GM19035 (cell line): ENCODE results near the gene SSTR3.

Experiments used
- ATAC-seq: cut with Tn5 transposase; IDR thresholded peaks from one replicate; pipeline ENCODE4 v1.9.1; 2021; ENCODE audit not compliant: unreplicated experiment

SSTR3 gene

DNA sequence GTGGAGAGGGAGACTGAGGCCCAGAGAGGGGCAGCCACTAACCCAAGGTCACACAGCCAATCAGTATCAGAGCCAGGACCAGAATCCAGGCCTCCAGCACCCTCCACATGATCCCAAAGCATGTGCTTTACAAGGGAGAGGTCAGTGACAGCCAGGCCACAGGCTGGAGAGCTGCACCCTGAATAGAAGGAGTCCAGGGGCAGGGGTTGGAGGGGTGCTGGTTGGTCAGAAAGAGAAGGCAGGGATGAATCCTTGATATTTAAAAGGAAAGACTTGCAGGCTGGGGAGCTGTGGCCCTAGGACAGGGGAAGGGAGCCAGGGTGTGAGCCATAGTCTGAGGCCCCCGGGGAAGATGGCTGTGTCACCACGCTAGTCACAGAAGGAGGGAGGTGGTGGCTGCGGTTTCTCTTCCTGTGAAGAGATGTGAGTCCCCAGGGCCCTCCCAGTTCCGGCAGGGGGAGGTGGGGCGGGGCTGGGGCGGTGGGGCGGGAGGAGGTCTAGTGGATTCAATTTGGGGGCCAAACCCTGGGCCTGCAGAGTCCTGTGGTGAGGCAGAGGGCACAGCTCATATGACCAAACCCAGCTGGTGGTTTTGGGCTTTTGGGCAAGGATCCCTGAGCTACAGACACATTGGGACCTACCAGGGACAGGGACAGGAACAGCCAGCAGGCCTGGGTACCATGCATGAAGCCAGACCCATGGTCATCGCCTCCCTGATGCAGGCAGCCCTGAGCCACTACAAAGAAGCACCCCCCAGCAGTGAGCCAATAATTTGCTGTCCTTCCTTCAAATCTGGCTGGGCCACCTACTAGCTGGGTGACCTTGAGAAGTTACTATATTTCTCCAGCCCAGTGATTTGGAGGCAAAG, 17.8 kb upstream of the SSTR3 start:
- ATAC-seq = peak; percentile 54

DNA sequence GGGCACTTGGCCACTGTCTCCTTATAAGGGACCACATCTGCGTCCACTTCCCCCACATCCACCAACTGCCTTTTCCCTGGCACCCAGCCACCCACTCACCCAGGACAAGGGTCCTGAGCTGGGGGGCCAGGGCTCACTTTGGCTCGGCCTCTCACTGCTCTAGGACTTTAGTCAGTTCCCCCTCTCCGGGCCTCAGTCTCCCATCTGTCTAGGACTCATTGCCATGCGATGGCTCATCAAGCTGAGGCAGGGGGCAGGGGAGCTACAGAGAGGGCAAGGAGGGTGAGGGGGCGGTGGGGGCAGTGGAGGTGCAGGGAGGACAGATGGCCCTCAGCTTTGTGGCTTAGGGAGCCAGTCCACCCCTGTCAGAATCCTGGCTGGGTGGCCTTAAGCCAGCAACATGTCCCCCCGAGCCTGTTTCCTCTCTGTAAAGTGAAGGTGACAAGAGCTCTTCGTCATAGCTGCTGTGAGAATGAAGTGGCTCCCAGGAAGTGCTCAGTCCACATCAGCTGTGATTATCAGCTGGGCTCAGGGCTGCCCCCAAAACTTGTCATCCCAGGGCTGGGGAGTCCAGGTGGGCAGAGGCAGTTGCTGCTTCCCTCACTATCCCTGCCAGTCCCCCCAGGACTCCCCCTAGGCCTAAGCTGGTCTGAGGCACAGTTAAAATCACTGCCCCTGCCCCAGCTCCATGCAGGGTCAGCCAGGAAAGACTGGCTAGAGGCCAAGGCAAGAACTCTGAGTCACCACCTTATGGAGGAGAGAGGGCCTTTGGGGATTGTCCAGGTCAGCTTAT, 16.9 kb upstream of the SSTR3 start:
- ATAC-seq = no peak

DNA sequence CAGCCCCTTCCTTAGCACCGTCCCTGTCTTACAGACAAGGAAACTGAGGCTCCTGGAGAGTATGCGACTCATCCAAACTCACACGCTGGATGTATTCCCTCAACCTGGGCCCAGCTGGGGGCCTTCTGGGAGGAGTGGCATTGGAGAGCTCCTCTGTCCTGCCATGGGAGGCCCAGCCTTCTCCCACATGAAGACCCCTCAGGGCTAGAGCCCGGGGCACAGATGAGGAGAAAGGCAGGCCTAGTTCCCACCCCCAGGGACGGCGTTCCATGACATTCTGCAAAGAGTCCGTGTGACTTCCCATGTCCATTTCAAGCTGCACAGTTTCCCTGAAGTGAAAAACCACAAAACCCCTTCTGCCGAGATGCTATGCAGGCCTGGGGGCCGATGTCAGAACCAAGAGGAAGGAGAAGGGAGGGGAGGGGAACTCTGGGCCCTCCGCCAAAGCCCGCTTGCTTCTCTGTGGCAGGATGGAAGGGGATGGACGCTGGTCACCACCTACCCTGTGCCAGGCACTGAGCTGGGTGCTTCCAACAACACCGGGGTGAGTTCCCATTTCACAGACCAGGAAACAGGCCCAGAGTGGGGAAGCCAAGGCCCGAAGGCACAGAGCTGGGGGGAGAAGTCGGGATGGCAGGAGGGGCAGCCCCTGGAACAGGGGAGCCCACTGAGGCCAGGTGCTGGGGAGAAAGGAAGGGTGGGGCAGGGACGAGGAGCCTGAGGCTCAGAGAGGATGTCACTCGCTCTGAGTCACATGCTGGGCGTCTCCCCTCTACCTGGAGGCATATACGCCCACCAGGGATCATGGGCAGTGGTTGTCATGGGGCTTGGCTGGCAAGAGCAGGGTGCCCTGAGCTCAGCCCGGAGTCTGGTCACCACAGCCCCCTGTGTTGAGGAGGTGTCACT, 16.1 kb upstream of the SSTR3 start:
- ATAC-seq = no peak

DNA sequence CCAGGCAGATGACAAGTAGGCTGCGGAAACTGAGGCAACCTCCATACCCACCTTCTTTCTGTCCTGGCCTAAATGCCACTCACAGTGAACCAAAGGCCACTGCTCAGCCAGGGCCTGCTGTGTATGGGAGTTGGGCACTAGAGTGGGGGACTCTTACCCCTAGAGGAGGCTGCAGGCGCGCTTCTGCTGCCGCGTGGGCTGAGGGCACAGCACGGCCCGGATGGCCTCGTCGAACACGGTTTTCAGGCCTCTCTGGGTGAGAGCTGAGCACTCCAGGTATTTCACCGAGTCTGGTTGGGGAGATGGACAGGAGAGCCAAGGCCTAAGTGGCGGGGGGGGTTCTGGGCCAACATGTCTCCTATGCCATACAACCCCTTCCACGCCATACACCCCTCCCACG, 14.2 kb upstream of the SSTR3 start:
- ATAC-seq = no peak

DNA sequence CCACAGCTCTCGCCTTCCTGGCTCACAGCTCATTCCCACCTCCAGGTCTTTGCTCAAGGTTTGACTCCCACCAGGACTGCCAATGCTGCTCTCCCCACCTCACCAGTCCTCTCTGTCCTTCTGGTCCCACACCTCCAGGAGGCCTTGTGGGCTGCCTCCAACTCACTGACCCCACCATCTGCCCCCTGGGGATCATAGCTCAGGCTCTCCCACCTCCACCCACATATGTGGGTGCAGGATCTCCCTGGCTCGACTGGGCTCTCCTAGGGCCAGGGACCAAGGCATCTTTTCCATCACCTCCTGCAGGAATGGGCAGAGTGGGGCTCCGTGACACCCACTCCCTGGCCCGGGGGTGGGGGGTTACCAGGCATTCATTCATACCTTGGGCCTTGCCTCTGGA, 13.8 kb upstream of the SSTR3 start:
- ATAC-seq = no peak

DNA sequence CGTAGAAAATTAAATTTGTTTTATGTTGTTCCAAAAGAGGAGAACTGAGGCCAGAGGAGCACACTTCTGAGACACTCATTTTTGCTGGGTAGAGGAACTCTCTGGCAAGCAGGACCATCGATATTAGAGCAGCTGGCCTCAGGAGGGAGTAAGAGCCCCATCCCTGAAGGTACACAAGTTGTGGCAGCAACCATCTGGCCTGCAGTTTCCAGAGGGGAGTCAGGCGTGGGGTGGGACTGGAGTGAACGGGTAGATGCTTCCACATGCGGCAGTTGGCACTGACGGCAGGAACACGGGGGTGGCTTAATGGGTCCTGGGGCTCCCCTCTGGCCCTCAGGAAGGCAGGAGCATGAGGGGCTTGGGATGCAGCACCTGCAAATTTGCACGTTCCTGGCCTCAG, 13.2 kb upstream of the SSTR3 start:
- no peak for ATAC-seq

DNA sequence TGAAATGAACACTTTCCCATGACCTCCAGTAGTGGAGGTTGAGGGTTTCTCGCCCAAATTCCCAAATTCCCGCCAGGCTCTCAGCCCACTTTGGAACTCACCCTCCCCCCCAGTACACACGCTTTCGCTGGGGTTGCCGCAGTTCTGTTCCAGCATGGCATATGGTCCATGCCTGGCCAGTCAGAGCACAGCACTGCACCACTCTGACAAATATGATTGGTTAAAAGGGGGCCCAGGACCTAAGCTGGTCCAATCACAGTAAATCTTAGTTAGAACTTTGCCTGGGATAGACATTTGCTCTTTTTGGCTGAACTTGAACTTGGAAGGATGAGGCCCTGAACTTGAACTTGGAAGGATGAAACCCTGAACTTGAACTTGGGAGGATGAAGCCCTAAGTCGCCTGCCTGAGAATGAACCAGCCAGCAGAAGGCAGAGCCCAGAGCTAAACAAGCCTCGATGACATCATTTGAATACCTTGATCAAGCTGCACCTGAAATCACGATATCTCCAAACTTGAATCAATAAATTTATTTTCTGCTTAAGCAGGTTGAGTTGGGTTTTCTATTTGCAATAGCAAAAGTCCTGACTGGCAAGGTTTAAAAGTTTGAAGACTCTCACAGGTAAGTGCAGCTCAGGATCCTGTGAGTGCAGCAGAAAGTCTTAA, 12.6 kb upstream of the SSTR3 start:
- no peak for ATAC-seq

DNA sequence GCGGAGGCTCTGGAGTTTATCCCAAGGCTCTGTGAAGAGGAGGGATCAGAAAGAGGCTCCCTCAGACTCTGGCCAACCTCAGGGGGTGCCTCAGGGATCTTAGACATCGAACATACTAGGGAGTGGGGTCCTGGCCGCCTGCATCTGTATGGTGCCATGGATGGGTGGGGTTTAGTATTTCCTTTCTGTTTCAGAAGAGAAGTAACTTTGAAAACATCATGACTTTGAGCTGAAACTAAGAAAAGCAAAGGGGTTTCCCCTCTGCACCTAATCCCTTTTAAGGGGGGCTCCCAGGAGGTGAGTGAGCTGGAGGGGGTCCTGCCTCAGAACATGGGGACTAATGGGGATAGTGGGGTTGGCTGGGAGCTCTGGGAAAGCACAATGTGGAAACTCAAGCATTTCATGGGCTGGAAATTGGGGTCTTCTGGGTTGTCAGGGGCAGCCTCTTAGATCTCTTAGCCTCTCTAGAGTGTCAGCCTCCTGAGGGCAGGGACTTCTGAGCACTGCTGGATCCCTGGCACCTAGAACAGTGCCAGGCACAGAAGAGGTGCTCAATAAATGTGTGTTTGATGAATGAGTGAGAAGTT, 11.8 kb upstream of the SSTR3 start:
- peak; percentile 35 for ATAC-seq

DNA sequence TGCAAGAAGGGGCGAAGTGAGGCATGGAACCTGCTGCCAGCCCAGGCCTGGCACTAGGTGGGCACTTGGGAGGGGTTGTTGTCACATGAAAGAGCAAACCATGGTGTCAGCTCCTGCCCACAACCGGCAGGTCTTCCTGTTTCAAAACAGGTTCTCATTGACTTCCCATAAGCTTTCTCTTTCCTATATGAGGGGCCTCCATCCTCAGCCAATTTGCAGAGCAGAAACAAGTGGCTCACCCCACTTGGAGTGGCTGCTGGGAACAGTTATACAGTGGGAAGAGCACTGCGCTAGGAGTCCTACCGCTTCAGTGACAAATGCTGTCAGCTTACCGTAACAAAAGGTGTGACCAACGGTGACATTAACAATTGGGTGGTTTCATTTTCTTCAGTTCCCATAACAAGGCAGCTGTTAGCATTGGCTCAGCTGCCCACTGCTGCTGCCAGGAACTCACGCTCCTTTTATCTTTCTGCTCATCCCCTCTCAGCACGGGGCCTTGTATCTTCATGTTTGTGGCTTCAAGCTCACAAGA, 10.2 kb upstream of the SSTR3 start:
- no peak for ATAC-seq

DNA sequence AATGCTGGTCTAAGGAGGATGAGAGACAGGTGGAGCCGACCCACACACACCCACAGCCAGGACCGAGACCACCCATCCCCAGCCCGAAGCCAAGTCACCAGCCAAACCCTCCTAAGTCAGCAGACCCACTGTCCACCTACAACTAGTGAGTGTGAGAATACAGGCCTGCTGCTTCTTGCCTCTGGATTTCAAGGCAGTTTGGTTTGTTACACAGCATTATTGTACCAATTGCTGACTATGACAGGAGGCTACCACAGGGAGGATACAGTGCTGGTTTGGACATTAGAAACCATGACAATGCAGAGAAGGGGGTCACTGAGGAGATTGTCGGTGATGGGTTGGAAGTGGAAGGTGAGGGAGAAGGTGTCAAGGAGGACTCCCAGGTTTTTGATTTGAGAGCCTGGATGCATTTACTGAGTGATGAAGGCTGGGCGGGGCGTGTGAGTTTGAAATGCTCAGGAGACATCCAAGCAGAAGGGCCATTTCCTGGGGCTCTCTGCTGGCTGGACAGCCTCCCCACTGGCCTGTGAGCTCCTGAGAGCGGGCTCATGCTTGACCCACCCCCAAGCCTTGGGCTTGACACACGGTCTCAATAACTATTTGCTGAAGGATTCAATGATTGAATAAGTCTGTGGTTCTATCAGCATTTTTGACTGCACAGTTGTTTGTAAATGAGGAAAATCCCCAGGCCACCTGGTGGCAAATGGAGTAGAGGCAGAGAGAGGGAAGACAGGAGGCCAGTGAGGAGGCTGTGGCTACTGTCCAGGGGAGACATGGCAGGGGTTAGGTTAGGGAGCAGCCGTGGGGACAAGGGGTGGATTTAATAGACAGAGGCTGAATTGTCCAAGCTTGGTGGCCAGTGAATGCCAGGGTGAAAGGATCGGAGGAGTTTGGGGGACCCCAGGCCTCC, 9.4 kb upstream of the SSTR3 start:
- ATAC-seq = no peak

DNA sequence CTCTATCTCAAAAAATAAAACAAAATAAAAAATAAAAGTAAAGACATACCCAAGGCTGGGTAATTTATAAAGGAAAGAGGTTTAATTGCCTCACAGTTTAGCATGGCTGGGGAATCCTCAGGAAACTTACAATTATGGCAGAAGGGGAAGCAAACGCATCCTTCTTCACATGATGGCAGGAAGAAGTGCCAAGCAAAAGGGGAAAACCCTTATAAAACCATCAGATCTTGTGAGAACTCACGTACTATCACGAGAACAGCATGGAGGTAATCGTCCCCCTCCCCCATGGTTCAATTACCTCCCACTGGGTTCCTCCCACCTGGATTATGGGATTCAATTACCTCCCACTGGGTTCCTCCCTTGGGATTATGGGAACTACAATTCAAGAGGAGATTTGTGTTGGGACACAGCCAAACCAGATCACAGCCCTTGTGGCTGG, 8.3 kb upstream of the SSTR3 start:
- no peak for ATAC-seq

DNA sequence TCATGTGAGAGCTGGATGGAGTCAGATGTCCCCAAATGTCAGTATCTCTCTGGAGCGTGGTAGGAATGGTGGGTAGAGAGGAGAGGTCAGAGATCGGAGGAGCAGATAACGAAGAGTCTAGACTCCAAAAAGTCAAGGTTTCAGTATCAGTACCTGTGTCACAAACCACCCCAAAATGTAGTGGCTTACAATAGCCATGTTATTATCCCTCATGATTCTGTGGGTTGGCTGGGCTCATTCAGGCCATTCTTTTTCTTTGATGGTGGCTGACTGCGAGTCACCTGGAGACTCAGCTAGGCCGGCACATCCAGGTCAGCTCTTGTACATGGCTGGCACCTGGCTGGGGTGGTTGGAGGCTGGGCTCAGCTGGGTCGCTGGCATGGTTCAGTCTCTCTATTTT, 7.3 kb upstream of the SSTR3 start:
- no peak for ATAC-seq

DNA sequence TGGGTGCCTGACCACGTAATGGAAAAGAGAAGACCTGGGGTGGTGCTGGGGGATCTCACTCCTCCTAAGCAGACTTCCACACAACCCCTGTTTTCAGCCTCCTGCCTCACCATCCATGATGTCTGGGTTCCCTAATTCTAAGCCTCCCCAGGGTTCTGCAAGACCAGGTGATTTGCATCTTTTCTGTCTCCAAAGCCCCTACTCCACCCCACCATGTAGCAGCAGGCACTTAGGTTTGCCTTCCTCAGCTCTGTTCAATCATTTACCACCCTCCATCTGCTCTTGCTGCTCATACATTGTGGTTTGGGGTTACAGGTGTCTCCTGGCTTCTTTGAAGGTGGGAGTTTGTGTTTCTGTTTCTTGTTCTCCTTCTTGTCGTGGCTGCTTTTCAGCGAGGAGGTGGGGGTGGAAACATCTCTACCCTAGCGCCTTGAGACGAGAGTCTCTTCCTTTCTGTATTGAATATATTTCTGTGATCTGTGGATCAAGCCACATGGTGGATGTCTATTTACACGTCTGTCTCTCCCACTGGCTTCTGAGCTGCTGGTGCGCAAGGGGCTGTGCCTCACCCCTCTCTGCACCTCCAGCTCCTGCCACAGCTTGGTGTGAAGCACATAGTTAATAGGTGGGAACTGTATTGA, 6.6 kb upstream of the SSTR3 start:
- peak; percentile 75 for ATAC-seq

DNA sequence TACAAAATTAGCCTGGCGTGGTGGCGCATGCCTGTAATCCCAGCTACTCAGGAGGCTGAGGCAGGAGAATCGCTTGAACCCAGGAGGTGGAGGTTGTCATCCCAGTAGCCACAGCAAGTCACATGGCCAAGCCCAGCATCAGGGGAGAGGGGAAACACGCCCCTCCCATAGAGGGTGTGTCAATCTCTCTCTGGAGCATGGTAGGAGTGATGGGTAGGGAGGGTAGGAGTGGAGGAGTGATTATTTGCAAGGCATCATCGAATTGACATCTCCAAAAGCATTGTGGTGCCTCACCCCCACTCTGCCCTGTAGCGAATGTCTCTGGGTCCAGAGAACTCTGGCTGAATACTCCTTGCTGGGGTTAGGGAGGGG, 6.1 kb upstream of the SSTR3 start:
- no peak for ATAC-seq

DNA sequence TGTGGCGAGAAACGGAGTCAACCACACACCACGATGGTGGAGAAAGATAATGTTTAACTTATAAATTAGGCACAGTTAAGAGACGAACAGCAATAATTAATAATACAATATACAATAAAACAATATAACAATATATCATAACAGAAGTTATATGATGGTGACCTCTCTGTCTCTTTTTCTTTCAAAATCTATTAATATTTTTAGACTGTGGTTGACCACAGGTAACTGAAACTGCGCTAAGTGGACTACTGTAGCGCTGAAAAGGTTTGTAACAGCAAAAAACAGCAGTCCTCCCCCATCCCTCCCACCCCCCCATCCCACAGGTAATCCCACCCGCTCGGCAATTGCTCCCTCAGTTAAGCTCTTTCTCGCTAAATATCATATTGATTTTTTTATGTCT, 3.6 kb upstream of the SSTR3 start:
- no peak for ATAC-seq

DNA sequence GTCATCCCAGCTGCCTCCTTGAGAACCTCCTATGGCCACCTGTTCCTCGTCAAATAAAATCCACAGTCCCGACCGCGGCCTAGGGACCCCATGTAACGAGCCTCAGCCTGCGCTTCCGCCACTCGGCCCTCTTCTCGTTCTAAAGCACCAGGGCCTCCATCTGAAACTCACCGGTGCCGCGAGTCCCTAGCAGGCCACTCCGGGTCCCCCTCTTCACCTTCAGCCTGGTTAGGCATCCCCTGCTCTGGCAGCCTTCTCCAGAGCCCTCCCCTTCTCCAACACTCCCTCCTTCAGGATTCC, 2.4 kb upstream of the SSTR3 start:
- no peak for ATAC-seq

DNA sequence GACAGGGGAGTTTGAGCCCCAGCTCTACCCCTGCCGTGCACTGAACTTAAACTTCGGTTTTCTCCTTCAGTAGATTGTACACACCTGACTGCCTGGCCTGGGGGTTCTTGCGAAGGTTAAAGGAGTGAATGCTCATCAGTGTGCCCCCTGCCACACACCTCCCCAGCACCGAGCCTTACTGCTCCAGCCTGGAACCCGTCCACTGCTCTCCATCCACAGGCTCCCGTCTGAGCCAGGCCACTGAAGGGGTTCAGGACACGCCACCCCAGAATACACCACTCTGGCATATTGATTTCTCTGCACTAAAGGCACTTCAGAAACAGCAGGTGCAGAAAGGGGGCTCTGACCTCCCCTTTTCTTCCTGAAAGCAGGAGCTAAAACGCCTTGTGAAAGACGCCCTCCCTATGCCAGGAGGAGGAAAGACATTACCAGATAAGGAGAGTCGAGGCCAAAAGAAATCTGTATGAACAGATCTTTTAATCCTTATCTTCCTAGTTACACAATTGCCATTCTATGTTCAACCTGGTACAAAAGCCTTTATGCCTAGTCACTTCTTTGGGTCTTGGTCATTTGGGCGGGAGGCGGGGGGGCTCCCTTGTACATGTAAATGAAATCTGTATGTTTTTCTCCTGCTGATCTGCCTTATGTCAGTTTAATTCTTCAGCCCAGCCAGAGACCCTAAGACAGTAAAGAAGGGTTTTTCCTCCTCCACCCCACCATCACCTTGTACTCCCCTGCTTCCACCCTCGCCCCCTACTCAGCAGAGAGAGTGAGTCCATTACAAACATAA, 1.9 kb upstream of the SSTR3 start:
- no peak for ATAC-seq

DNA sequence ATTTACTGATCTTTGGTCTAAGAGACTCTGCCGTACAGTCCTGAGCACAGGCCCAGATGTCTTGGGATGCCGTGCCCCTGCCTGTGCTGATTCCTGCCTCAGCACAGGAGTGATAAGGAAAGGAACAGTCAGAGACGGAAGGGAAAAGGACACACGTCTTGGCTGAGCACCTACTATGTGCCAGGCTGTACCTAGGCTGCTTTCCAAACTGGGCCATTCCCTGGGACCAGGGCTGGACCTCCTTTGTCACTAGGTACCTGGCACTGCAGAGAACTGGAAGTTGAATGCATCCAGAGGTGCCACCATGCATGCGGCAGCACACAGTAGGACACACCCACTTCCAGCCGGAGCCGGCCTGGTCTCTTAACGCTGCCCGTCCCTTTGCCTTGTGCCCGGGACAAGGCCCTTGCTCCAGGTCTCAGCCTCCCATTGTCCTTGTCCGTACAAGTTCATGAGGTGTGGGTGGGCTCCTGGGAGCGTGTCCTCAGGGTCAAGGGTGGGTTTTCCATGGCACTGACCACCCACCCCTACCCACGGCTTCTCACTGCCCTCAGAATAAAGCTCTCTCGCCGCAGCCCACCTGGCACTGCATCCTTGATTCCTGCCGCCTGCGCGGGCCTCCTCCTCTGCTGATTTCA, 1.1 kb upstream of the SSTR3 start:
- ATAC-seq = no peak
